ENCODE data around the gene MRPL16.

GRCh38 chr11:59801160-59801706, 9.3 kb downstream of the MRPL16 start:
- TF ChIP-seq ZBTB33 (IDR thresholded peaks at IDR 0.05; ENCODE audit: borderline replicate concordance, low read depth) (no peak), CTCF (IDR thresholded peaks at IDR 0.05) (no peak), USF2 (IDR thresholded peaks at IDR 0.05; ENCODE audit: borderline replicate concordance, low read depth, low read length) (no peak), MAX (IDR thresholded peaks at IDR 0.05; ENCODE audit: low read depth) (no peak), TAF1 (IDR thresholded peaks at IDR 0.05; ENCODE audit: borderline replicate concordance, low read depth, low read length) (no peak), TEAD4 (IDR thresholded peaks at IDR 0.05; ENCODE audit: borderline replicate concordance, insufficient read depth) (no peak), CHD2 (IDR thresholded peaks at IDR 0.05; ENCODE audit: low read length, partially characterized antibody) (no peak), POLR2AphosphoS5 (IDR thresholded peaks at IDR 0.05; ENCODE audit: low read depth, low read length) (no peak), EP300 (IDR thresholded peaks at IDR 0.05; ENCODE audit: borderline replicate concordance in 1 of 2, low read depth in 1 of 2, low read length in 1 of 2) (no peak), FOXM1 (IDR thresholded peaks at IDR 0.05; ENCODE audit: low read depth) (no peak), TCF12 (IDR thresholded peaks at IDR 0.05) (no peak), MEF2A (IDR thresholded peaks at IDR 0.05; ENCODE audit: borderline replicate concordance, low read depth) (no peak), FOSL2 (IDR thresholded peaks at IDR 0.05; ENCODE audit: borderline replicate concordance, low read depth) (no peak)
- TF ChIP-seq, protein P1, sequence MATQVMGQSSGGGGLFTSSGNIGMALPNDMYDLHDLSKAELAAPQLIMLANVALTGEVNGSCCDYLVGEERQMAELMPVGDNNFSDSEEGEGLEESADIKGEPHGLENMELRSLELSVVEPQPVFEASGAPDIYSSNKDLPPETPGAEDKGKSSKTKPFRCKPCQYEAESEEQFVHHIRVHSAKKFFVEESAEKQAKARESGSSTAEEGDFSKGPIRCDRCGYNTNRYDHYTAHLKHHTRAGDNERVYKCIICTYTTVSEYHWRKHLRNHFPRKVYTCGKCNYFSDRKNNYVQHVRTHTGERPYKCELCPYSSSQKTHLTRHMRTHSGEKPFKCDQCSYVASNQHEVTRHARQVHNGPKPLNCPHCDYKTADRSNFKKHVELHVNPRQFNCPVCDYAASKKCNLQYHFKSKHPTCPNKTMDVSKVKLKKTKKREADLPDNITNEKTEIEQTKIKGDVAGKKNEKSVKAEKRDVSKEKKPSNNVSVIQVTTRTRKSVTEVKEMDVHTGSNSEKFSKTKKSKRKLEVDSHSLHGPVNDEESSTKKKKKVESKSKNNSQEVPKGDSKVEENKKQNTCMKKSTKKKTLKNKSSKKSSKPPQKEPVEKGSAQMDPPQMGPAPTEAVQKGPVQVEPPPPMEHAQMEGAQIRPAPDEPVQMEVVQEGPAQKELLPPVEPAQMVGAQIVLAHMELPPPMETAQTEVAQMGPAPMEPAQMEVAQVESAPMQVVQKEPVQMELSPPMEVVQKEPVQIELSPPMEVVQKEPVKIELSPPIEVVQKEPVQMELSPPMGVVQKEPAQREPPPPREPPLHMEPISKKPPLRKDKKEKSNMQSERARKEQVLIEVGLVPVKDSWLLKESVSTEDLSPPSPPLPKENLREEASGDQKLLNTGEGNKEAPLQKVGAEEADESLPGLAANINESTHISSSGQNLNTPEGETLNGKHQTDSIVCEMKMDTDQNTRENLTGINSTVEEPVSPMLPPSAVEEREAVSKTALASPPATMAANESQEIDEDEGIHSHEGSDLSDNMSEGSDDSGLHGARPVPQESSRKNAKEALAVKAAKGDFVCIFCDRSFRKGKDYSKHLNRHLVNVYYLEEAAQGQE (IDR thresholded peaks at IDR 0.05; ENCODE audit: low read depth, low read length) = no peak
